ENCODE results near the gene UBE2D2. TPM values are rescaled to one million over a fixed set of nuclear protein-coding genes. Genes with fewer than 3 reads are reported as not detected.

Gene UBE2D2
- total and polyA plus RNA-seq, 2 of the 13 experiments (the other 11 are each of a cell fraction or from before 2014, with no cell fraction given) = 79.1 to 109 TPM

GRCh38 chr5:139642891-139643871 is 82.0 kb downstream of the UBE2D2 start (continued):
- TF ChIP-seq DPF2 (CRISPR knock-in tag; IDR thresholded peaks at IDR 0.05; ENCODE audit: borderline replicate concordance, low read depth) (peak; percentile 38; the same call in 1 of the 2 replicates), ELF3 (CRISPR knock-in tag; IDR thresholded peaks at IDR 0.05) (peak; percentile 41), TRAFD1 (CRISPR knock-in tag; IDR thresholded peaks at IDR 0.05; ENCODE audit: borderline replicate concordance) (peak; percentile 44; the same call in 1 of the 2 replicates), GATAD1 (CRISPR knock-in tag; IDR thresholded peaks at IDR 0.05) (no peak), ARID4A (CRISPR knock-in tag; IDR thresholded peaks at IDR 0.05; ENCODE audit: borderline replicate concordance) (peak; percentile 77; the same call in 1 of the 2 replicates), NR1H2 (CRISPR knock-in tag; IDR thresholded peaks at IDR 0.05; ENCODE audit: borderline replicate concordance, low read depth) (no peak), NCOA1 (CRISPR knock-in tag; IDR thresholded peaks at IDR 0.05) (no peak), ZNF501 (CRISPR knock-in tag; IDR thresholded peaks at IDR 0.05) (0 out of 2 replicates have a peak, but pooled peaks have one; percentile 31), ZNF556 (CRISPR knock-in tag; IDR thresholded peaks at IDR 0.05; ENCODE audit: borderline replicate concordance) (0 out of 2 replicates have a peak, but pooled peaks have one; percentile 38), NONO (IDR thresholded peaks at IDR 0.05) (no peak), NONO (CRISPR knock-in tag; conservative IDR thresholded peaks at IDR 0.05) (peak; percentile 71; the same call in 1 of the 2 replicates), ZC3H4 (CRISPR knock-in tag; IDR thresholded peaks at IDR 0.05; ENCODE audit: borderline replicate concordance) (no peak), ZMYM2 (CRISPR knock-in tag; IDR thresholded peaks at IDR 0.05) (0 out of 2 replicates have a peak, but pooled peaks have one; percentile 36), ZNF510 (CRISPR knock-in tag; IDR thresholded peaks at IDR 0.05; ENCODE audit: low read depth) (0 out of 2 replicates have a peak, but pooled peaks have one; percentile 24), ZBED4 (CRISPR knock-in tag; IDR thresholded peaks at IDR 0.05; ENCODE audit: borderline replicate concordance) (peak; percentile 78; the same call in 1 of the 2 replicates), XRCC5 (optimal IDR thresholded peaks at IDR 0.05; ENCODE audit: low read length) (peak; percentile 46), MED8 (CRISPR knock-in tag; IDR thresholded peaks at IDR 0.05; ENCODE audit: insufficient replicate concordance) (peak; percentile 53), TARDBP (CRISPR knock-in tag; IDR thresholded peaks at IDR 0.05) (peak; percentile 80)
